Left cardiac atrium (tissue), 4 donors: ENCODE results near the gene STAT3. TPM values are rescaled to one million over a fixed set of nuclear protein-coding genes. Genes with fewer than 3 reads are reported as not detected.

Experiments
- ATAC-seq, 2 donors: fragments of 200-7000 bp; cut with Tn5 transposase; one replicate each; pipeline ENCODE4 v1.9.1; 2020; ENCODE audit warnings: mild to moderate bottlenecking in 2 of 2, moderate library complexity in 2 of 2
- DNase-seq: peaks from one replicate; pipeline ENCODE4 v3.0.0-alpha.2; 2020
- intact Hi-C, 2 donors: fragments of 100-400 bp; cut with DNase I; formaldehyde crosslinking; loops; one replicate each; pipeline versions ENCODE4 v1.14.1 to v1.15.1; 2022 to 2023
- total RNA-seq, 2 donors: library from RNA; stranded (reverse); fragmentation: NEBNext Ultra II Directional; extraction: Animal tissue kit (Norgen Biotek cat#: 25700); gene quantifications; one replicate each; pipeline ENCODE4 v1.2.1, GENCODE V29; 2021
- donor health status: DM: no; HTN: yes; CAD: no.
- donor health status: DM: no; HTN: yes; CAD: no; lungs with severe emphysema.
- donor health status: DM: yes; HTN: yes; CAD: no.
- donor health status: Dilated cardiomyopathy.

The STAT3 gene
- total RNA-seq, 2 donors from 2014 or later, result 106 to 241 TPM

DNA sequence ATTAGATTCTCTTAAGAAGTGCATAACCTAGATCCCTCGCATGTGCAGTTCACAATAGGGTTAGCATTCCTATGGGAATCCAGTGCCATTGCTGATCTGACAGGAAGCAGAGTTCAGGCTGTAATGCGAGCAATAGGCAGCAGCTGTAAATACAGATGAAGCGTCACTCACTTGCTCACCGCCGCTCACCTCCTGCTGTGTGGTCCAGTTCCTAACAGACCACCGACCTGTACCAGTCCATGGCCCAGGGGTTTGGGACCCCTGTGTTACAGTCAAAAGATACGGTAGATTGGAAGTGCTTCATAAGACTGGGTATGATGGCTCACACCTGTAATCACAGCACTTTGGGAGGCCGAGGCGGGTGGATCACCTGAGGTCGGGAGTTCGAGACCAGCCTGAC is 97.1 kb downstream of the STAT3 start:
- ATAC-seq, result no peak
- DNase-seq, result no peak
- intact Hi-C loops, result no loop called here

GRCh38 chr17:42290577-42290976 is 97.7 kb downstream of the STAT3 start:
- intact Hi-C loops, result no loop called here
- no peak for ATAC-seq
- no peak for DNase-seq

DNA sequence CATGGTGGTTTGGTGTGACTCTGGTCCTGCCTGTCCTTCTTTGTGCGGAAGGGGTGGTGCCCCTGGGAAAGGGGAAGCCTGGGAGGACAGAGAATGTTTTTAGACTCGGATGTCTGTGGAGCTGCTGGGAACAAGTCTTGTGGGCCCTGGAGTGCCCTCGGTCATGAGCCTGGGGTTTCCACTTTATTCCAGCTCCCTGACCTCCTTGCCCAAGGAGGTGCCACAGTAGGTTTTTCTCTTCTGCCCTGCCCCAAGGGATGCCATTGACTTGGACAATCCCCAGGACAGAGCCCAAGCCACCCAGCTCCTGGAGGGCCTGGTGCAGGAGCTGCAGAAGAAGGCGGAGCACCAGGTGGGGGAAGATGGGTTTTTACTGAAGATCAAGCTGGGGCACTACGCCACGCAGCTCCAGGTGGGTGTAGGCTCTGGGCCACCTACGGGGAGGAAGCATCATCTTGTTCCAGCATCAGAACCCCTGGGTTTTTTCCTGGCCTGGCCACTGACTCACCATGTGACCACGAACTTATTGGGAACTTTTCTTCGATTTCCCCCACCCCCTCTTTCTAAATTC is 98.5 kb downstream of the STAT3 start:
- intact Hi-C loops, result no loop called here
- DNase-seq (no peak), ATAC-seq (no peak)

DNA sequence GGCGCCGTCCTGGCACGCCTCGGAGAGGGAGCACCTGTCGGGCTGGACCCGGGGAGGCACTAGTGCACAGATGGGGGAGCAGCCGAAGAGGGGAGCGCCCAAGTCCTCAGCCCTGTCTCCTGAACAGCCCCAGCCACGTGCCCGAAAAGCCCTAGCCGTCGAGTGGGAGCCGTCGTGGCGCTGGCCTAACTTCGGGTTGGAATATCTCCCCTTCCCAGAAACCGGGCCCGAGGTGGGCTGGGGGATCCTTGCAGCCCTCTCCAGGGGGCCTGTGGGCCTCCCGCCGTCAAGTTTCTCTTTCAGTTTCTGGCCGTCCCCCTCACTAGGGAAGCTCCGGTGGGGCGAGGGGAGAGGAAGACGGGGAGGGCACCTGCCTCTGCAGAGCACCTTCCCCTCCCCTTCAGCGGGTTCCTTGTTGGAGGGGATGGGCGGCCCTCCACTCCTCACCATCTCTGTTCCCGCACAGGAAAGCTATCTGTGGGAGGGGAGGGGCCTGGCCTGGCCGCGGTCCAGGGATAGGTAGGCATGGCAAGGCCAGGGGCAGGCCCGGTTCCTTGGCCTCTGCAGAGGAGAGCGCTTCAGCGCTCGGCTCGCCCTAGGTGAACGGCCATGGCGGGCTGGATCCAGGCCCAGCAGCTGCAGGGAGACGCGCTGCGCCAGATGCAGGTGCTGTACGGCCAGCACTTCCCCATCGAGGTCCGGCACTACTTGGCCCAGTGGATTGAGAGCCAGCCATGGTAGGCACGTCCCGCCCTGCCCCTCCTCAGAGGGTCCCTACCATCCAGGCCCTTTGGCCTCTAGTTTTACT is 99.2 kb downstream of the STAT3 start:
- ATAC-seq, result peak; percentile 1 to 7
- peak; percentile 45 for DNase-seq
- intact Hi-C loops, result no loop called here

DNA sequence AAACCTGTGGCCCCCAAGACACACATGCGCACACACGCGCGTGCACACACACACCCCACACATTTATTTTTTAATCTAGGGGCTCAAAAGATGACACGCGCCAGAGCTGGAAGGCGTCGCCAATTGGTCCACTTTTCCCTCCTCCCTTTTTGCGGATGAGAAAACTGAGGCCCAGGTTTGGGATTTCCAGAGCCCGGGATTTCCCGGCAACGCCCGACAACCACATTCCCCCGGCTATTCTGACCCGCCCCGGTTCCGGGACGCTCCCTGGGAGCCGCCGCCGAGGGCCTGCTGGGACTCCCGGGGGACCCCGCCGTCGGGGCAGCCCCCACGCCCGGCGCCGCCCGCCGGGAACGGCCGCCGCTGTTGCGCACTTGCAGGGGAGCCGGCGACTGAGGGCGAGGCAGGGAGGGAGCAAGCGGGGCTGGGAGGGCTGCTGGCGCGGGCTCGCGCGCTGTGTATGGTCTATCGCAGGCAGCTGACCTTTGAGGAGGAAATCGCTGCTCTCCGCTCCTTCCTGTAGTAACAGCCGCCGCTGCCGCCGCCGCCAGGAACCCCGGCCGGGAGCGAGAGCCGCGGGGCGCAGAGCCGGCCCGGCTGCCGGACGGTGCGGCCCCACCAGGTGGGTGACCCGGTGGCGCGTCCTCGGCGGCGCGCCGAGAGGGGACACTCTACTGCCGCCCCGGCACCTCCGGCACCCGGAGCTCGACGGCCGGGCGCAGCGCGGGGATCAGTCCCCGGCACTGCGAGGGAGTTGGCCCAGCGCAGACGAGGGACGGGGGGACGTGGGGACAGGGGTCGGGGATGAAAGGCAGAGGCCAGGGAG is 100.1 kb downstream of the STAT3 start, which contains the start of gene STAT5A:
TSS of gene STAT5A (plus strand) at position 522 of the 826 bp plus-strand sequence. CDS start 914 bp downstream, outside the sequence.
- ATAC-seq, result peak; percentile 93 to 94
- intact Hi-C loops, result no loop called here
- peak; percentile 94 for DNase-seq

DNA sequence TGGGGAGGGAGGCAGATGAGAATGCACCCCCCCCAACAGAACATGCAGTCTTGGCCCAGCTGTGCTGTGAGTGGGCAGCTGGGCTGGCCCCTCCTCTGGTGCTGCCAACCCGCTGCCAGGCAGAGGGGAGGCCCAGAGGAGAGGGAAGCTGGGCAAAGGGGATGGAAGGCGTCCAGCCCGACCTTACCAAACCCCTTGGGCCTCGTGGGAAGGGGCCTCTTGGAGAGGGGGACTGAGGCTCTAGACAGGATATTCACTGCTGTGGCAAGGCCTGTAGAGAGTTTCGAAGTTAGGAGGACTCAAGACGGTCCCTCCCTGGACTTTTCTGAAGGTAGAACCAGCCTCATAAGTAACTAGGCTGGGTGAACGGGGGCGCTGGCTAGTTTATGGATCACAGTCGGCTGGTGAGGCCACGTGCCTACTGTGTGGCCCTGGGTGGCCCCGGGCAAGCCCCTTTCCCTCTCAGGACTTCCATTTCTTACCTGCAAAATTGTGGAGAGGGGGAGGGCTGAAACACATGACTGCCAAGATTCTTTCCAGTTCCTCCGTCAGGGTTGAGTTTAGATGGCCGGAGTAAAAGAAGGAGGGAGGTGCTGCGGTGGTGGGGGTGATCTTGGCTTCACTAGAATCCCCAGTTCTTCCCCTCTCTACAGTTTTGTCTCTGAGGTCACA is 100.8 kb downstream of the STAT3 start:
- ATAC-seq (peak; percentile 74 to 75), DNase-seq (peak; percentile 59)
- intact Hi-C loops, result no loop called here

- intact Hi-C loops, result no loop called here
- ATAC-seq (peak in 1 of 2 donors; percentile 1), DNase-seq (peak; percentile 45)
Measured at GRCh38 chr17:42286411-42287221, 101.6 kb downstream of the STAT3 start.

DNA sequence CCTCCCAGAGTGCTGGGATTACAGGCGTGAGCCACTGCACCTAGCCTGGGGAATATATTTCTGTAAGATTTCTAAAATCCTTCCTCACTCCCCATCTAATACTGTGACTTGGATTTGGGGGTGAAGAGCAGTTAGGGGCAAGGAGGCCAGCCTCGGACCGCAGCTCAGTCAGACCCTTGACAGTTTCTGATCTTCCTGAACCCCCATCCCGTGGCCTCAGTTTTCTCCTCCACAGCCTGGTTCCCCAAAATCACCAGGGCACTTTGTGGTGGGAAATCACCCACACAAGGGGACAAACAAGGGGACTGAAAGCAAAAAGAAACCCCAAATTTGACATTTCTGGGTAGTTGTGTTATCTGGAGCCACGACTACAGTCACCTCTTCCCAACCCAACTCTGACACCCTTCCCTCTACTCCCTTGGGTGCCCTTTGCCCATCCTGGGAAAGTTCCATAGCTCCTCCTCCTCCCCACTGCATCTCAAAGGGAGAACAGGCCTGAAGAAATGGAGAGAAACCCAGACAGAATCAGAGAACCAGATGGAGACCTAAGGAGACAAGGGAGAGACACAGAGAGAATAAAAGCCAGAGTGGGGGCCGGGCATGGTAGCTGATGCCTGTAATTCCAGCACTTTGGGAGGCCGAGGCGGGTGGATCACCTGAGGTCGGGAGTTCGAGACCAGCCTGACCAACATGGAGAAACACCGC is 102.7 kb downstream of the STAT3 start:
- ATAC-seq (no peak), DNase-seq (no peak)
- intact Hi-C loops, result no loop called here

- DNase-seq (no peak), ATAC-seq (no peak)
- intact Hi-C loops, result no loop called here
Measured at GRCh38 chr17:42284566-42284965, 103.7 kb downstream of the STAT3 start.

- ATAC-seq (no peak), DNase-seq (no peak)
- intact Hi-C loops, result no loop called here
Measured at GRCh38 chr17:42284024-42284369, 104.2 kb downstream of the STAT3 start.

- intact Hi-C loops, result no loop called here
- ATAC-seq (no peak), DNase-seq (no peak)
Measured at GRCh38 chr17:42283241-42284023, 104.8 kb downstream of the STAT3 start.

DNA sequence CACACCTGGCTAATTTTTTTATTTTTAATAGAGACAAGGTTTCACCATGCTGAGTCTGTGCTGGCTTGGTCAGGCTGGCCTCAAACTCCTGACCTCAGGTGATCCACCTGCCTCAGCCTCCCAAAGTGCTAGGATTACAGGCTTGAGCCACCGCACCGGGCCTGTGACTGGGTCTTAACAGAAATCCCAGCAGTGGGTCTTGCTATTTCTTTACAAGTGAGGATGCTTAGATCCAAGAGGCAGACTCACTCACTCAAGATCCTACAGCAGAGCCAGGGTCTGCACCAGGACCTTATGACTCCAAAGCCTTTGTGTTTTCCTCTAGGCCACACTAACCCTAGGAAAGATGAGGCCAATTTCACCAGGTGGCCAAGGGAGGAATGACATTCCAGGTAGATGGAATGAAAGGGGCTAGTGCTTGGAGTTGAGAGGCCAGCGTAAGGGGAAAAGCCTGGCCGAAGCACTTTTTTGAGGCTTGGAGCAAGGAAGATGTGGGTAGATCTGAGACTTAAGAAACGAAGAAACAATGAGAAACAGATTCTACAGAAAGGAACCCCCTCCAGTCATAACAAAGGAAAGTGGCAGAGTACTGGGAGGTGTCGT is 105.7 kb downstream of the STAT3 start:
- intact Hi-C loops, result no loop called here
- DNase-seq (no peak), ATAC-seq (no peak)

- ATAC-seq, result no peak
- DNase-seq, result no peak
- intact Hi-C loops, result no loop called here
Measured at GRCh38 chr17:42281571-42282096, 106.6 kb downstream of the STAT3 start.

DNA sequence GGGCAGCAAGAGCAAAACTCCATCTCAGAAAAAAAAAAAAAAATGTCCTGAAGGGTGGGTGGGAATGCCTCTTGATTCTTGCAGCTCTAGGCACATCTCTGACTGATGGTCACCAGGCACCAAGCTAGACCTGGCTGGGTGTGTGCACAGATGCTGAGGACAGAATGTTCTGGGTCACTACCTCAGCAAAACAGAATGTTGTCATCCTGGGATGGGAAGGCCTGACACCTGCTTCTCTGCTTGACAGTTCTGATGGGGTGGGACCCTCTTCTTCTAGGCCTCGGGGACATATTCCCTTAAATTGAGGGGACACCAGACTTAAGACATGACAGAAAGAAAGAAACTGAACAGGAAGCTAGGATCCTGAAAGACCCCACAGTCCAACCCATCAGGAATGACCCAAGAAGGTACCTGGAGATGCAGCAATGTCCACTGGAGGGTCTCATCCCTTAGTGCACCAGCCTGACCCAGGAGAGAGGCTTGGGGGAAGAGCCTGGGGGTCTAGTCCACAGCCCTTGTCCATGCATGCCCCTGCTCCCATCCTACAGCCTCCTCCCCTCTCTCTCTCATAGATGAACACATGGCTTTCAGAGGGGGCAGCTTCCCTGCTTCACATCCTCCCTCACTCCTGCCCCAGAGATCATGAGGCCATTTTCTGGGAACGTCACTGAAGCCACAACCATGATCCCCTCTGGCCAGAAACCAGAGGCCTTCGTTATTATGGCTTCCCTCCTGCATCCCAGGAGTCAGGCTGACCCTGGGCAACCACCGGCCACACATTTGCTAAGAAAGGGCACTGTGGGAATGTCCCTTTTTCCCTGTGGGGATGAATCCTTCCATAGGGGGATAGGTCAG is 108.2 kb downstream of the STAT3 start:
- ATAC-seq (no peak), DNase-seq (no peak)
- intact Hi-C loops, result no loop called here

DNA sequence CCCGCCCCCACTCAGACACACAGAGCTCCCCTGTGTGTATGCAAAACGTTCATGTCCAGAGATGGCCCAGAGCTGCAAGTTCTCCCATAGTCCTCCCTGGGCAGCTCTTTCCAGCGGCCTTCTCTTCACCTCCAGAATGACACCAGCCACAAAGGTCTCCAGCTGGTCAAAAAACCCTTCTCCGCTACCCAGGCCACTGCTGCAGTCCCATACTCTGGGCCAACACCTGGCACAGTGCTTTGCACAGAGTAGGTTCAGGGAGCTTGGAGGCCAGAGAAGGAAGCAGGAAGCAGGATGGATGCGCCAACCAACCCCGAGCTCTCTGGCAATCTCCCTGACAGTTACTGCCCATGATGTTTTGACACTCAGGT is 110.9 kb downstream of the STAT3 start:
- intact Hi-C loops, result no loop called here
- DNase-seq (no peak), ATAC-seq (no peak)
